ENCODE measurements around the gene HEATR5A. TPM values are rescaled to one million over a fixed set of nuclear protein-coding genes. Genes with fewer than 3 reads are reported as not detected.

HEATR5A gene
- total and polyA plus RNA-seq, 2 experiments from 2014 or later = 25.8 to 32.5 TPM

DNA sequence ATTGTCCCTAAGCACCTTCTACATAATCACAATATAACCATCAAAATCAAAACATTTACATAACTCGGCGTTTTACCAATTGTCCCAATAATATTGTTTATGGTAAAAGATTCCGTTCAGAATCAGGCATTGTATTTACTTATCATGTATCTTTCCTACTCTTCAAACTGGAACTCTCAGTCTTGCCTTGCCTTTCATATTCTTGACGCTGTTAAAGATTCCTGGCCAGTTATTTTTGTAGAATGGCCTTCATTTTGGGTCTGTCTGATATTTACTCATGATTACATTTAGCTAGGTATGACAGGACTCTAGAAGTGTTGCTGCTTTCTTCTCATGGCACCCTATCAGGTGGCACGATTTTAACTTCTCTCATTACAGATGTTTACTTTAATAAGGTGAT, 850 bp upstream of the HEATR5A start:
- H3K4me2 ChIP-seq = no peak overlapping the region
- peak overlapping the region; percentile 95; the same call in 1 of the 2 replicates for H2AFZ ChIP-seq
- H3K4me3 ChIP-seq = no peak overlapping the region

More for the DNA sequence above, 850 bp upstream of the HEATR5A start:
- Histone ChIP-seq H3K27me3 (ENCODE audit: insufficient read depth) (no peaks in the 10 kb centered on the region), H3K36me3 (ENCODE audit: insufficient read depth) (no peaks in the 10 kb centered on the region), H3K4me1 (ENCODE audit: insufficient read depth) (0 out of 2 replicates have a peak, but pooled peaks cover 14% of the 10 kb centered on the region), H3K79me2 (replicated peaks; ENCODE audit: insufficient read depth) (peaks cover 32% of the 10 kb centered on the region), H3F3A (replicated peaks; ENCODE audit: low read depth) (no peaks in the 10 kb centered on the region), H3K9me2 (ENCODE audit: insufficient read depth) (no peaks in the 10 kb centered on the region), H3K27ac (ENCODE audit: low read depth) (no peak overlapping the region), H4K20me1 (replicated peaks; ENCODE audit: insufficient read depth) (no peaks in the 10 kb centered on the region)
- Mint-ChIP-seq H3K4me1 (peaks cover 16% of the 10 kb centered on the region), H3K36me3 (ENCODE audit: low read depth) (no peaks in the 10 kb centered on the region), H3K27ac (peak overlapping the region; percentile 95; the same call in 1 of the 2 replicates), H3K27me3 (ENCODE audit: insufficient read depth, low read depth, poor library complexity) (peaks cover 2% of the 10 kb centered on the region), H3K4me3 (peak overlapping the region; percentile 93), H3K9me3 (no peaks in the 10 kb centered on the region)
- ATAC-seq (no peak), DNase-seq (ENCODE audit: low spot score) (no peak)
- TF ChIP-seq, protein P1, sequence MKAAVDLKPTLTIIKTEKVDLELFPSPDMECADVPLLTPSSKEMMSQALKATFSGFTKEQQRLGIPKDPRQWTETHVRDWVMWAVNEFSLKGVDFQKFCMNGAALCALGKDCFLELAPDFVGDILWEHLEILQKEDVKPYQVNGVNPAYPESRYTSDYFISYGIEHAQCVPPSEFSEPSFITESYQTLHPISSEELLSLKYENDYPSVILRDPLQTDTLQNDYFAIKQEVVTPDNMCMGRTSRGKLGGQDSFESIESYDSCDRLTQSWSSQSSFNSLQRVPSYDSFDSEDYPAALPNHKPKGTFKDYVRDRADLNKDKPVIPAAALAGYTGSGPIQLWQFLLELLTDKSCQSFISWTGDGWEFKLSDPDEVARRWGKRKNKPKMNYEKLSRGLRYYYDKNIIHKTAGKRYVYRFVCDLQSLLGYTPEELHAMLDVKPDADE (IDR thresholded peaks at IDR 0.05) = no peak
- TF ChIP-seq, protein P2, sequence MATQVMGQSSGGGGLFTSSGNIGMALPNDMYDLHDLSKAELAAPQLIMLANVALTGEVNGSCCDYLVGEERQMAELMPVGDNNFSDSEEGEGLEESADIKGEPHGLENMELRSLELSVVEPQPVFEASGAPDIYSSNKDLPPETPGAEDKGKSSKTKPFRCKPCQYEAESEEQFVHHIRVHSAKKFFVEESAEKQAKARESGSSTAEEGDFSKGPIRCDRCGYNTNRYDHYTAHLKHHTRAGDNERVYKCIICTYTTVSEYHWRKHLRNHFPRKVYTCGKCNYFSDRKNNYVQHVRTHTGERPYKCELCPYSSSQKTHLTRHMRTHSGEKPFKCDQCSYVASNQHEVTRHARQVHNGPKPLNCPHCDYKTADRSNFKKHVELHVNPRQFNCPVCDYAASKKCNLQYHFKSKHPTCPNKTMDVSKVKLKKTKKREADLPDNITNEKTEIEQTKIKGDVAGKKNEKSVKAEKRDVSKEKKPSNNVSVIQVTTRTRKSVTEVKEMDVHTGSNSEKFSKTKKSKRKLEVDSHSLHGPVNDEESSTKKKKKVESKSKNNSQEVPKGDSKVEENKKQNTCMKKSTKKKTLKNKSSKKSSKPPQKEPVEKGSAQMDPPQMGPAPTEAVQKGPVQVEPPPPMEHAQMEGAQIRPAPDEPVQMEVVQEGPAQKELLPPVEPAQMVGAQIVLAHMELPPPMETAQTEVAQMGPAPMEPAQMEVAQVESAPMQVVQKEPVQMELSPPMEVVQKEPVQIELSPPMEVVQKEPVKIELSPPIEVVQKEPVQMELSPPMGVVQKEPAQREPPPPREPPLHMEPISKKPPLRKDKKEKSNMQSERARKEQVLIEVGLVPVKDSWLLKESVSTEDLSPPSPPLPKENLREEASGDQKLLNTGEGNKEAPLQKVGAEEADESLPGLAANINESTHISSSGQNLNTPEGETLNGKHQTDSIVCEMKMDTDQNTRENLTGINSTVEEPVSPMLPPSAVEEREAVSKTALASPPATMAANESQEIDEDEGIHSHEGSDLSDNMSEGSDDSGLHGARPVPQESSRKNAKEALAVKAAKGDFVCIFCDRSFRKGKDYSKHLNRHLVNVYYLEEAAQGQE (IDR thresholded peaks at IDR 0.05; ENCODE audit: unreplicated experiment) = no peak
- TF ChIP-seq EZH2phosphoT487 (IDR thresholded peaks at IDR 0.05; ENCODE audit: unreplicated experiment) = no peak
- TF ChIP-seq, protein P3, sequence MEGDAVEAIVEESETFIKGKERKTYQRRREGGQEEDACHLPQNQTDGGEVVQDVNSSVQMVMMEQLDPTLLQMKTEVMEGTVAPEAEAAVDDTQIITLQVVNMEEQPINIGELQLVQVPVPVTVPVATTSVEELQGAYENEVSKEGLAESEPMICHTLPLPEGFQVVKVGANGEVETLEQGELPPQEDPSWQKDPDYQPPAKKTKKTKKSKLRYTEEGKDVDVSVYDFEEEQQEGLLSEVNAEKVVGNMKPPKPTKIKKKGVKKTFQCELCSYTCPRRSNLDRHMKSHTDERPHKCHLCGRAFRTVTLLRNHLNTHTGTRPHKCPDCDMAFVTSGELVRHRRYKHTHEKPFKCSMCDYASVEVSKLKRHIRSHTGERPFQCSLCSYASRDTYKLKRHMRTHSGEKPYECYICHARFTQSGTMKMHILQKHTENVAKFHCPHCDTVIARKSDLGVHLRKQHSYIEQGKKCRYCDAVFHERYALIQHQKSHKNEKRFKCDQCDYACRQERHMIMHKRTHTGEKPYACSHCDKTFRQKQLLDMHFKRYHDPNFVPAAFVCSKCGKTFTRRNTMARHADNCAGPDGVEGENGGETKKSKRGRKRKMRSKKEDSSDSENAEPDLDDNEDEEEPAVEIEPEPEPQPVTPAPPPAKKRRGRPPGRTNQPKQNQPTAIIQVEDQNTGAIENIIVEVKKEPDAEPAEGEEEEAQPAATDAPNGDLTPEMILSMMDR (conservative IDR thresholded peaks at IDR 0.05; ENCODE audit: low read depth in 2 of 2) = no peak
- no peak for TF ChIP-seq NANOG (IDR thresholded peaks at IDR 0.05; ENCODE audit: borderline replicate concordance)
- TF ChIP-seq JUNB (IDR thresholded peaks at IDR 0.05; ENCODE audit: unreplicated experiment) = no peak
- no peak for TF ChIP-seq CREB1 (CRISPR knock-in tag; IDR thresholded peaks at IDR 0.05; ENCODE audit: low read depth)
- no peak for TF ChIP-seq ZNF114 (CRISPR knock-in tag; IDR thresholded peaks at IDR 0.05)
- TF ChIP-seq EZH2 (IDR thresholded peaks at IDR 0.05; ENCODE audit: low read depth, unreplicated experiment) = no peak

Data from GM23338 (cell line).